NCI-H82 treated with DMSO at 0.1 percent for 48 hours (cell line): ENCODE data around the gene DENND5B.
A peak's percentile ranks its signal among the peaks of the same experiment; 100 is the strongest.
"Not testable (repeated sequence)": the region's sequence is repeated elsewhere in the genome, so short reads cannot be mapped to it uniquely, and the experiment has no call there.

Source experiments
- DNase-seq: peaks from one replicate; lab custom pipeline; 2025; ENCODE audit not compliant: unreplicated experiment; lab: John Stamatoyannopoulos, UW

The DENND5B gene

DNA sequence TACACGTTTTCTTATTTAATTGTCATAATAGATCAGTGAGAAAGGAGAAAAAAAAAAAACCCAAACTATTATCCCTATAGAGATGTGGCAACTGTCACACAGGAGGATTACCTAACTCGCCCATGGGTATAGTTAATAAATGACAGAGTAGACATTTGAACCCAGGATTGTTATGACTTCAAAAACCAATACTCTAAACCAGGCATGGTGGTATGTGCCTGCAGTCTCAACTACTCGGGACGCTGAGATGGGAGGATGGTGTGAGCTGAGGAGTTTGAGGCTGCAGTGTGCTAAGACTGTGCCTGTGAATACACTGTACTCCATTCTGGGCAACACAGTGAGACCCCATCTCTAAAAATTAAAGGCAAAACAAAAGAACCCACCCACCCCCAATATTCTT lies 114.5 kb downstream of the DENND5B start:
- no peak for DNase-seq

DNA sequence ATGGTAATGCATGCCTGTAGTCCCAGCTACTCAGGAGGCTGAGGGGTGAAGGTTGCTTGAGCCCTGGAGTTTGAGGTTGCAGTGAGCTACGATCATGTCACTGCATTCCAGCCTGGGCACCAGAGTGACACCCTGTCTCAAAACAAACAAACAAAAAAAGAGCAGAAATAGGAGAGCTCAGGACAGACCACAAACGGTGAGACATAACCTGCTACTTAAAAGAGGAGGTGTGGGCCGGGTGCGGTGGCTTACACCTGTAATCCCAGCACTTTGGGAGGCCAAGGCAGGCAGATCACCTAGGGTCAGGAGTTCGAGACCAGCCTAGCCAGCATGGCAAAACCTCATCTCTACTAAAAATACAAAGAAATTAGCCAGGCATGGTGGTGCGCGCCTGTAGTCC lies 115.3 kb downstream of the DENND5B start:
- DNase-seq = not testable (repeated sequence)

DNA sequence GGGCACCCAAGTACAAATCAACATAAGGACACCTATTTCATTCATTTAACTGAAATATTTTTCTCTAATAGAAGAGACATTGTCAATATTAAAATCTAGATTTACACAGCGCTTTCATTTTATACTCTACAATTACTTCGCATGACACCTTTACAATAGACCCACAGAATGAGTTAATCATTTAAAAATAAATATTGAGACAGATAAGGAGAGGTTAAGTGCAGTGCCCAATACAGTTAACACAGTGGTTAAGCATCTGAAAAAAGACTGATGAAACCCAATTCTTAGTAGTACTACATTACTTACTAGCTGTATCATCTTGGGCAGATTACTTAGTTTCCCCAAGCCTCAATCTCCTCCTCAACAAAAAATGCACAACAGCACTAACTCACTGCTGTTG lies 116.2 kb downstream of the DENND5B start:
- DNase-seq = no peak

DNA sequence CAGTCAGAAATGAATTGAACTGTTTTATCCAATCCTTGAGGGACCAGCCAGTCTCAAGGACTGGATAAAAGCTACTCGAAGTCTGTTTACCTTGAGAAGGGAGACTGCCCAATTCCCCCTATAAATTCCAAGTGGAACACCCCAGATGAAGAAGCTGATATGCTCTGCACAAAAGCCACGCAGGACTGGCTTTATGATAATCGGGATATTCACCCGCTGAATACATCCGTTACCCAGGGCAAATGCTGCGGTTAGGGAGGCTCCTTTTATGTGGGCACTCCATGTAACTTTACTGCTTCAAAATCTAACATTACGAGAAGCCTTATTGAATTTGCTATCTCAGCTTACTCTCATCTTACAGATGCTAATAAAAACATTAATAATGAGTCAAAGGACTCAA lies 119.1 kb downstream of the DENND5B start:
- DNase-seq = no peak

DNA sequence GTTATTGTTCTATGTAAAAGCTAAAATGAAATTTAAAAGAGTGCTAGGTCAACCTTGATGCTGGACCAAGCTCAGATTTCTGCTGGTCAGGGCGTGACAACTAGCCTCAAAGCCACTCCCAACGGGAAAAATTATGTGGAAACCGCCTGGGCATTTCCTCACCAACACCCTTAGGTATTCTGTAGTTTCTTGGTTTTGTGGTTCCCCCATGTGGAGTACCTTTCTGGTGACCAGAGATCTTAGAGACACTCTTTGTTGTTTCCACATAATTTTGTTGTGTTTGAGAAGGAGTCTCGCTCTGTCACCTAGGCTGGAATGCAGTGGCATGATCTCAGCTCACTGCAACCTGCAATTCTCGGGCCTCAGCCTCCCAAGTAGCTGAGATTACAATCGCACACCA lies 119.9 kb downstream of the DENND5B start:
- no peak for DNase-seq

DNA sequence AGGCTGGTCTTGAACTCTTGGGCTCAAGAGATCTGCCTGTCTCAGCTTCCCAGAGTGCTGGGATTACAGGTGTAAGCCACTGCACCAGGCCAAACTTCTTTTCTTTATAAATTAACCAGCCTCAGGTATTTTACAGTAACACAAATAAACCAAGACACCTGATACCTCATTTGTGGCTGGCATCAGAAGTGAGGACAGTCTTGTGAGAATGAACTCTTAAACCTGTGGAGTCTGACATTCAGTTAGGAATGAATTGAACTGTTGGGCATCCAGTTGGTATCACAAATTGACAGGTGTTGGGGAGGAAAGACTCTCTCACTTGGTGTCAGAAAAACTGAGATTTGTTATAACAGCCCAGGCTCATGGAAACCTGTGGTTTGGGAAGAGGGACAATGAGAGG lies 120.5 kb downstream of the DENND5B start:
- no peak for DNase-seq

DNA sequence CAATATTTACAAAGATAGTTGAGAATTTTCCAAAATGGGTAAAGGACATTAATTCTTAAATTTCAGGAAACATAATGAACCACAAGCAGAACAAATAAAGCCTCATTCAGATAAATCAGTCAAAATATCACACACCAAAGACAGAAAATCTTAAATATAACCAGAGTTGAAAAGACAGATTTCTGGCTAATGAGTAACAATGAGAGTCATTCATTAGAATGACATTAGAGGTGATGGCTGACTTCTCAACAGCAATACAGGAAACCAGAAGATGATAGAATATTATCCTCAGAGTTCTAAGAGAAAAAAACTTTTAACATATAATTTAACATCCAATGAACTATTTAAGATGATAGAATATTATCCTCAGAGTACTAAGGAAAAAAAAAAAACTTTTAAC lies 124.2 kb downstream of the DENND5B start:
- DNase-seq = no peak

DNA sequence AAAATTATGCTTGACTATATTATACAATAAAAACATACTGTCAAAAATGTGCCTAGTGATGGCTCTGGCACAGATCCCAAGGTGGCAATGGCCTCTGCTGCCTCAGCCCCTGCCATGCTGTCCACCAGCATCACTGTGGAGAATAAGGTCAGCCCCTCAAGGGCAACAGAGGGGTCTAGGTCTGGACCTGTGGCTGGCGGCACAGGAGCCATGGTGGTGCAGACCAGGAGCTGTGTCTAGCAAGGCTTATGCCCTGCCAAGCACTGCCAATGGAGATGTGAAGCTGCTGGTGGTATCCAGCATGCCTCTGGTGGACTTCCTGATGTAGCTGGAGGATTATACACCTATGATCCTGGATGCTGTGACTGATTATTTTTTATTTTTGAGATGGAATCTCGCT lies 125.9 kb downstream of the DENND5B start:
- no peak for DNase-seq

DNA sequence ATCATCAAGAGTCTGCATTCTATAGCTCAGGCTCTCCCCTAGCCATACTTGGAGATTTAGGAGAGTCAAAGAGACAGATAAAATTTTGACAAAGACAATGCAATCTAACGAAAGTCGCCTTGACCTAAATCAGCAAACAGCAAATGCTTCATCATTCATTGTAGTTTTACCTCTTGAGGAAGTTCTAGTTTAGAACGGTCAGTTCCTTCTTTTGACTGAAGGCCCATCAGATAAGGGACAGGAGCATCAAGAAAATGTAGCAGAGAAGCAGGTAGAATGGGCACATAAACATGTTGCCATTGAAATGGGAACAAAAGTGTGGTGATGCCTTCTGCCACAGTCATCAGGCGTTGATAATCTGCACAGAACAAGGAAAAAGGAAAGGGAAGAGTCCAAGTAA lies 130.9 kb downstream of the DENND5B start:
- no peak for DNase-seq

DNA sequence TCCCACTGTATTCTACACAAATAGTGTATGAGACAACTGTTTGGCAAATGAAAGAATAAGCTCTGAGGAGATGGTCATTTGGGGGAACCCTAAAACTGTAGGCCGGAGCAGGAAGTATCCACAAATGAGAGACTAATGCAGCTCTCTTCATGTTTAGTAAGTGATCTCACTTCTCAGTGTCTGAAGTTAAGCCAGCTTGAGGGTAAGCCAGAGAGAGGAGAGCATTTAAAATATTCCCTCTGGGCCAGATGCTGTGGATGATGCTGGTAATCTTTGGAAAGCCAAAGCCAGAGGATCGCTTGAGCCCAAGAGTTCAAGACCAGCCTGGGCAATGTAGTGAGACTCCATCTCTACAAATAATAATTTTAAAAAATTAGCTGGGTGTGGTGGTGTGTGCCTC lies 134.4 kb downstream of the DENND5B start:
- no peak for DNase-seq

DNA sequence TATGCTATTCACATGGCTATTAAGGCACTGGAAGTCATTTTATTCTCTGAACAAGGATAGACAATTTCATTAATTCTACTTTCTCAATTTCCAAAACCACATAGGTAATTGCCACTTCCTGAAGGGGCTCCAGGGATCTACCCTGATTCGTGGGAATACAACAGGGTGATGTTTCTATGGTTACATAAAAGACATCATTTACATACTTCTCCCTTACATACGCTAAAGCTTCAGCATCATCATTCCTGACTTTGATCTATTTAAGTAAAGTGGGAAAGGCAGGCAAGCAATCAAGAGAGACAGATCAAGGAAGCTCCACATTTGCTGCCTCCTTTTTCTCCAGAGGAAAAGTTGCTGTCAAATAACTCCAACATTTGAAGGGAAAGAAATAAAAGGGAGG lies 146.2 kb downstream of the DENND5B start:
- no peak for DNase-seq

DNA sequence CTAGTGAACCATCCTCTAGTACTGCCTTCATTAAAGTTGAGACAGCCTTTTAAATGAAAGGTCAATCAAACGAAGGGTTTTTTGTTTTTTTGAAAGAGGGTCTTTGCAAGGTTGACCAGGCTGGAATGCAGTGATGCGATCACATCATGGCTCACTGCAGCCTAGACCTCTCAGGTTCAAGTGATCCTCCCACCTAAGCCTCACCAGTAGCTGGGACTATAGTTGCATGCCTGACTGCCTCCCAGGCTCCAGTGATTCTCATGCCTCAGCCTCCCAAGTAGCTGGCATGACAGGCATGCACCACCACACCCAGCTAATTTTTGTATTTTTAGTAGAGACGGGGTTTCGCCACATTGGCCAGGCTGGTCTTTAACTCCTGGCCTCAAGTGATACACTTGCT lies 150.3 kb downstream of the DENND5B start:
- DNase-seq = no peak

DNA sequence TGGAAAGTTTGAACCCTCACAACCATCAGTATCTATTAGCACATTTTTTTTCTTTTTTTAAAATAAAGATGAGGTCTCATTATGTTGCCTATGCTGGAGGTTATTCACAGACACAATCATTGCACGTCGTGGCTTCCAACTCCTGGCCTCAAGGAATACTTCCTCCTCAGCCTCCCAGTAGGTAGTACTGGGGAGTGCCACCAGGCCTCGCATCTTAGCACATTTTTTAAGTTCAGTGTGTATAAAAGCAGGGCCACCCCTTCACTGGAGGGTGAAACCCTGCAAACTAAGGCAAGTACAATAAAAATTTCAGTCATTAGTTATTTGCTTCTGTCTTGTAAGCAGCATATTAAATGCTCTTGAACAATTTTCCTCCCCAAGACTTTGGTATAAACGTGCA lies 150.8 kb downstream of the DENND5B start:
- DNase-seq = no peak

DNA sequence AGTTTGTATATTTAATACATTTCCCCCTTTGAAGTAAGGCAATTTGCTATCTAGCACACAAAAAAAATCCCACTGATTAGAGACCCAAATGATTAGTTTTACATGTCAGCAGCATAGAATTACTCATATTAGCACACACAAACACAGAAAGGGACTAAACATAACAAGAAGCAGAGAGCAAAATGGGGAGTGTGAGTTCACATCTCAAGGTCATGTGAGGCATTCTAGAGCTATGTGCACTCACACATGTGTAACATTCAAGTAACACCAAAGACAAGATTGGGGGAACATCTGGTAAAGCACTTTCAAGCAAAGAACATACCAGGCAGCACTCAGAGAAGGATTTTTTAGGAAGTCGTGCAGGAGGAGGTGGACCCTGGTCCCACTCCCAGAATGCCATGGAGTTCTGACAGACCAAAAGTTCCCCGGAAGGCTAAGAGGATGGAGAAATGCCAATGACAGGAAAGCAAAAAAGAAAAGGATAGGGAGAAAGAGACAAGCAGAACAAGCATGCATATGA lies 159.2 kb downstream of the DENND5B start:
- no peak for DNase-seq

DNA sequence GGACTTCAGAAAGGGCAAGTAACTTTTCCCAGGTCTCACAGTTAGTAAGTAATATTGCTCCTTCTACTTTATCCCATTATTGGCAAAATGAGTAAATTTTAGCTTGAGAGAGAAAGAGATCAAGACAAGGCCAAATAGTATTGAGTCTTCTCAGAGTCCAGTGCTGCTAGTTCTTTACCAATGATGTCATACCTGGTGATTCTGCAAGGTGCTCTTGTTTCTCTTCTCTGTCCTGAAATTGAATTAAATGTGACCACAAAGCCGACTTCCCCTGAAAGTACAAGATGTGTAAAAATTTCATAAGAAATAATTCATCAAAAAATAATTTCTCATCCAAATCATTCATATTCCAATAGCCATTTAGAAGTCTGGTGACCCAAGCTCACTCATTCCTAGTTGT lies 167.5 kb downstream of the DENND5B start:
- DNase-seq = no peak

DNA sequence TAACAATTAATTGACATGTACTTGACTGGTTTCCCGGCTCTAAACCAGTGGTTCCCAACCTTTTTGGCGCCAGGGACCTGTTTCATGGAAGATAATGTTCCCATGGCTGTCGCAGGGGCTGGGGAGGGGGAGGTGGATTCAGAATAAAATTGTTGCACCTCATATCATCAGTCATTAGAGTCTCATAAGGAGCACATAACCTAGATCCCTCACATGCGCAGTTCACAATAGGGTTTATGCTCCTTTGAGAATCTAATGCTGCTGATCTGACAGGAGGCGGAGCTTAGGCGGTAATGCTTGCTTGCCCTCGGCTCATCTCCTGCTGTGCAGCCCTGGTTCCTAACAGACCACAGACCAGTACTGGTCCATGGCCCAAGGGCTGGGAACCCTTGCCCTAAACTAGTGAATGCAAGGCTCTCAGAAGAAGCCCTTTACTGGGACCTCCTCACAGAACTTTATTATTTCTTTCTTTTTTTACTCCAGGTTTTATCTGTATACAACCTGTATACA lies 178.6 kb downstream of the DENND5B start:
- DNase-seq = no peak

DNA sequence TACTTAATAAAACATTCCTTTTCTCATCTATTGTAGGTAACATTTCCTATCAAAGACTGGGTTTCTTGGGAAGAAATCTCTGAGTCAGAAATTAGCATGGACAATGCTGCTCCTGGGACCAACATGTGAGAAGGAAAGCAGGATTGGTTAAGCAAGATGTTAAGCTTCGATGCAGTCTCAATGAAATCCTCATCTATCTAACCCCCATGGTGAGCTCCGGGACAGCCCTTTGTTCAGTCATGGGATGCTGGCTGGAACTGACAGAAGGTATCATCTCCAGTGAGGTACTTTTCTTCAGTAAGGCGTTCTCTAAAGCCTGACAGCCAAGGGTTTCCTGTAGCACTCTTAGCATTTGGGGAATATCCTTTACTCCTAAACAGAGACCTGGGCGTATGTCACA lies 182.2 kb downstream of the DENND5B start:
- no peak for DNase-seq

DNA sequence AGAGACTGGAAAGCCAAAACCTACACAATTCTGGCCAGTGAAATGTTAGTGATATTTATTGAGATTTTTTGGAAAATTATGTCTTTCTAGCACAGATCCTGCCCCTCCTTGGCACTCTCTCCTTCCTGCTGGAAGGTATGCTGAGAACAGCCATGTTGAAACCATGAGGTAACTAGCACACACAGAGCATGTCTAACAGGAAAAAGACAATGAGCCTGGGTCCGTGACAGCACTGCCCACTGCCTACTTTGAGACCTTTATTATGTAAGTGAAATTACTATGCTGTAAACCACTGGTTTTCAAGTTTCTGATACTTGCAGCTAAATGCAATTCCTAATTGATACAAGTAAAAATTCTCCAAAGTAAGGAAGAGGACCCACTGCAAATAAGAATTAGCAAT lies 183.4 kb downstream of the DENND5B start:
- DNase-seq = no peak

DNA sequence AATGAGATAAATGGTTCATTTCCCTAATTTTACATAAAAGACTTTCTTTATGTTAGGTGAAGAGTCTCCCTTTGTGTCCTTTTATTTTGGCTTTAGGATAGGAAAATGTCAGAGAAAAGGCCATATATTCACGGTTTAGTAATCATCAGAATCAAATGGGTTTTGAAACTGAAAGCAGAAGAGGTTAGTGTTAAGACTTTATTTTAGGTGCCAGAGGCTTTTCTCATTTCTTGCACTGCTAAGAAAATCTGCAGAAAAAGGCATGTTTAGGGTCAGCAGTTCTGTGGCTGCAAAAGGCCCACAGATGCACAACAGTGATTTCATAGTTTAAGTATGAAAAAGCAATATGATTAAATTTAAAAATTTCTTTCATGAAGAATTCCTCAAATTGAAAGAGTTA lies 184.6 kb downstream of the DENND5B start:
- DNase-seq = no peak

DNA sequence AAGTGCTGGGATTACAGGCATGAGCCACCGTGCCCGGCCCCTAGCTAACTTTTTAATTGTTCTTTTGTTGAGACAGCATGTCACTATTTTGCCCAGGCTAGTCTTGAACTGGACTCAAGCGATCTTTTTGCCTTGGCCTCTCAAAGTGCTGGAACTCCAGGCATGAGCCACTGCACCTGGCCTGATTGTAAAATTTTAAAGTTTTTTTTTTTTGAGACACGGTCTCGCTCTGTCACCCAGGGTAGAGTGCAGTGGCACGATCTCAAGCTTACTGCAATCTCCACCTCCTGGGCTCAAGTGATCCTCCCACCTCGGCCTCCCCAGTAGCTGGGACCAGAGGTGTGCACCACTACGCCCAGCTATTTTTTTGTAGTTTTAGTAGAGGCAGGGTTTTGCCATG lies 185.9 kb downstream of the DENND5B start:
- DNase-seq = no peak

DNA sequence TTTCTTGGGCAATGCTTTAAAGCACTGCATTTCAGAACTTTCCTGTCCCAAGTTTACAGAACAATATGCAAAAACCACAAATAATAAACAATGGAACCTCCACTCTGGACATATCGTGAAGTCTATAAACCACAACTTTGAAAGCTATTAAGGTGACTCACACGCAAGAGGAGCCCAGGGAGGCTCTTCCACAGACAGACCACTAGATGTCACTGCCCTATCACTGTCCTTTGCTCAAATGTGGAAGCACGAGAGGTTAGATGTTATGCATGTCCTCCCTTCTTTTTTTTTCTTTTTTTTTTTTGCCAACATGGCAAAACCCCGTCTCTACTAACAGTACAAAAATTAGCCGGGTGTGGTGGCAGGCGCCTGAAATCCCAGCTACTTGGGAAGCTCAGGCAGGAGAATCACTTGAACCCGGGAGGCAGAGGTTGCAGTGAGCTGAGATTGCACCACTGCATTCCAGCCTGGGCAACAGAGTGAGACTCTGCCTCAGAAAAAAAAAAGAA lies 187.8 kb downstream of the DENND5B start:
- DNase-seq = peak; percentile 49

DNA sequence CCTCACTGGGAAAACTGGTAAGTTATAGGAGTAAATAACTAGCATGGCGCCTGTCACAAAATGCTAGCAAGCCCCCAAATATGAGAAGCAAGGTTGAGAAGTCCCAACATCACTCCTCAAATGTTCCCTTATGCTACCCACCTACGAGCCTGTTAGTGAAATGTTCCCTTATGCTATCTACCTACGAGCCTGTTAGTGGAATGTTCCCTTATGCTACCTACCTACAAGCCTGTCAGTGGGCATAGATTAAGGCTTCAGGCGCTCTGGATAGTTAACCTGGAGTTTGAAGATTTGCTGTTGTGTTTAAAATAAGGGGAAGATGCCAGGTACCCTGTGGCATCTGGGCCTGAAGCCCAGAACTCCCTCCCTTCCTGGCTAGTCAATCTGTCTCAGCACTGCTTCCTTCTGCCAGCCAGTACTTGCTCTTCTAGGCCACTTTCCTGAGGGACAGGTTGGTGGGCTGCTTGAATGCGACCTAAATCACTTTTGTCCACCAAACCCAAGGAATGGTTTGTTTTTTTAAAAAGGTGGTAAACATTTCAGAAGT lies 197.9 kb downstream of the DENND5B start:
- no peak for DNase-seq

DNA sequence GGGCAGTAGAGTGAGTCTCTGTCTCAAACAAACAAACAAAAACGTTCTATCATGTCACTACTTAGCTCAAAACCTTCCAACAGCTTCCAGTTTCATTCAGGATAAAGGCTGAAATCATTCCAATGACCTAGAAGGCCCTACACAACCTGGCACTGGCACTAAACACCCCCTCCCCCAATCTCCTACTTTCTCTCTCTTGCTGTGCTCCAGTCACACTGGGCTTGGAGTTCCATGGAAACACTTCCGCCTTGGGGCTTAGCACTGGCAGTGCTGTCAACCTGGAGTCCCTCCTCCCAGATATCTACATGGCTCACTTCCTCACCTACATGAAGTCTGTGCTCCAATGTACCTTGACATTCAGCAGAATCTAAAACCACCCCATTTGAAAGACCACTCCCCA lies 199.9 kb downstream of the DENND5B start:
- DNase-seq = no peak
